ENCODE measurements around the gene GHRH.

GHRH gene

GRCh38 chr20:37290158-37290810 lies 28.7 kb upstream of the GHRH start:
- DNase-seq = no peak

DNA sequence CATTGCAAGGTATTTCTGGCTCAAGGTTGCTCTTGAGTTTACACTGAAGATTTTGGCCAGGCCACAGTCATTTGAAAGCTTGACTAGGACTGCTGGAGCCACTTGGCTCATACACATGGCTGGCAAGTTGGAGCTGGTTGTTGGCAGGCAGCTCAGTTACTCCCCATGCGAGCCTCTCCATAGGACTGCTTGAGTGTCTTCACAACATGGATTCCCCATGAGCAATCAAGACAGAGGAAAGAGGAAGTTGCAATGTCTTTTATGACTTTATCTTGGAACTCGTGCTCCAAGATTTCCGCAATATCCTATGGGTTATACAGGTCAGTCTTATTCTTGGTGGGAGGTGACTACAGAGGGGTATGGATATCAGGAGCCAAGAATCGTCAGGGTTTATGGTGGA lies 26.5 kb upstream of the GHRH start:
- DNase-seq = no peak

- no peak for DNase-seq
Measured at GRCh38 chr20:37285664-37286374, 24.2 kb upstream of the GHRH start.

DNA sequence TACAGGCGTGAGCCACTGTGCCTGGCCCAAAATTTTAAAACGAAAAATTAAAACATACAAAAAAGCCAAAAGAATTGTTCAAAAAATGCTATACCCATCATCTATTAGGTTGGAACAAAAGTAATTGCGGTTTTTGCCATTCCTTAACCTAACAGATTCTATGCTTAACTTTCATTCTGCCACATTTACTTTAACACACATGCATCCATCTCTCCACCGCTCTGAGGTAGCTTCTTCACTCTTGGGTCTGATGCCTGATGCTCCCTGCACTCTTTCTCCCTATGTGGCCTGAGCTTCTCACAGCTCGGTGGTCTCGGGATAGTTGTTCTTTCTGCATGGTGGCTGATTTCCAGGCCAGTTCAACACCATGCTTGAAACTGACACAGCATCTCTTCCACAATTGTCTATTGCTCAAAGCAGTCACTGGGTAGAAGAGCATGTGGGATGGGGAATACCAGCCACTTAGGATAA lies 23.1 kb upstream of the GHRH start:
- no peak for DNase-seq

DNA sequence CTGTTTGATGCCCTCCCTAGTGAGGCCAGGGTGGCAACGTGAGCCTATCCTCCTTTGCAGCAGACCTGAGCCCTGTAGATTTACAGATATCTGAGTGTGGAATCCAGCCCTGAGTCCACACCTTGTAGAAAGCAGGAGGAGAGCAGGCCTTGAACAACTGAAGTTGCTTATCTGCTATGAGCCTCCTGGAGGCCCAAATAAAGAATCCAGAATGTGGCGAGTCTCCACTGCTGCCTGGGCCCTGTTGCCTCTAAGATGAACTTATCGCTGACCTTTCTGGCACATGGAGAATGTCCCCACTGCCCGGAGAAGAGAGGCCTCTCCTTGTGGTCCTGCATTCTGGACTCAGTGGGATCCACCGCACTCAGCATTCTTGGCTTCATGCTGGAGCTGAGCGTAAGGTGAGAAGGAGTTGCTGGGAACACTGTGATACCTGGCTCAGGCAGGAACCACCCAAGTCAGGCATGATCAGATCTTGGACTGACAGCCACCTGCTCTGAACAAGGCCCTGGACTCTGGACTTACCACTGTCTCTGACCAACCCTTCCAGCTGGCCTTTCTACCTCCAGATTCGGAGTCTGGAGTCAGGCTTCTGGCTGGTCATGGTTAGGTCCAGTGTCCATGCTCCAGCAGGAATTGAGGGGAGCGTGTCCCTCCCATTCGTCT lies 22.0 kb upstream of the GHRH start:
- no peak for DNase-seq

- DNase-seq = no peak
Measured at GRCh38 chr20:37282556-37282955, 20.9 kb upstream of the GHRH start.

DNA sequence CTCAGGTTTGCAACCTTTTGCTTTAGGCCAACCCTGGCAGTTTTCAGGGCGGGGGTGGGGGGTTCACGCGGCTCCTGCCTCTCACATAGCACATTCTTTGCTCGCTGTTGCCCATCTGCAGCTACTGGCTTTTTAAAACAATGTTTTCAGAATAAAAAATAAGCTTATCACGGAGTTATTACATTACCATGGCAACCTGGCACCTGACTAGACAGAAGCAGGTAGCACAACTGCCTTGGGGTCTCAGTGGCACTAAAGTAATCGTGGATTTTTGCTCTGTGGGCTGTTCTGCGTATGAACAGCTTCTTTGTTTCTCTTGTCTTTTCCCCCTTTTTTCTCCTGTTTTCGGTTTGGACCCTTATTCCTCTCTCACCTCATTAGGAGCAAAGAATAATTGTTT lies 18.8 kb upstream of the GHRH start:
- DNase-seq = no peak

DNA sequence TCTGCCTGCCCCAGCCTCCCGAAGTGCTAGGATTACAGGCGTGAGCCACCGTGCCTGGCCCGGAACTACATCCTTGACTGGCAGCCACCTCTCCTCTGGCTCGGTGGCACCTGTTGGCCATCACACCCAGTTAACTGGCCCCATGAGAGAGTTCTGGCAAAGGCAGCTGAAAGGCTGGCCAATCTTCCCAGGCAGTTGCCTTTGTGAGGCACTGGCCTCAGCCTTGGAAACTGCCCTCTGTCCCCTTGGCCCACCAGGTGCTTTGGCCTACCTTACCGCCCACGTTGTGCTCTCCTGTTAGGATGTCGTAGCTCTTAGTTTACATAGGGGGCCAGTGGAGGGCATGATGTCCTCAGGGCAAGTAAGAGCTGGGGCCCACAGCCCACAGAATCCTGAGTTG lies 18.2 kb upstream of the GHRH start:
- DNase-seq = no peak

GRCh38 chr20:37278966-37279590 lies 17.5 kb upstream of the GHRH start:
- DNase-seq = no peak

DNA sequence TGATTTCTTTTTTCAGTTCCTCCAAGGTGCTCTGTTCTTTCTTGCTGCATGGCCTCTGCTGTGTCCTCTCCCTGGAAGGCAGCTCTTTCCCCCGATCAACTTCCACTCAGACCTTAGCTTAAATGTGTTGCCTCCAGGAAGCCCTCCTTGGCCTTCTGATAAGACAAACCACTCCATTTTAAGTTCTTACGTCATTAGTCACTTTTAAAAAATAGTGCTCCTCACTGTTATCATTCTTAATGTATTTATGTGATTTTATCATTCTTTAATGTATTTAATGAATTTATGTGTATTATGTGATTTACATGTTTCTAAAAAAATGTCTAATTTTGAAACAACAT lies 15.6 kb upstream of the GHRH start:
- no peak for DNase-seq

DNA sequence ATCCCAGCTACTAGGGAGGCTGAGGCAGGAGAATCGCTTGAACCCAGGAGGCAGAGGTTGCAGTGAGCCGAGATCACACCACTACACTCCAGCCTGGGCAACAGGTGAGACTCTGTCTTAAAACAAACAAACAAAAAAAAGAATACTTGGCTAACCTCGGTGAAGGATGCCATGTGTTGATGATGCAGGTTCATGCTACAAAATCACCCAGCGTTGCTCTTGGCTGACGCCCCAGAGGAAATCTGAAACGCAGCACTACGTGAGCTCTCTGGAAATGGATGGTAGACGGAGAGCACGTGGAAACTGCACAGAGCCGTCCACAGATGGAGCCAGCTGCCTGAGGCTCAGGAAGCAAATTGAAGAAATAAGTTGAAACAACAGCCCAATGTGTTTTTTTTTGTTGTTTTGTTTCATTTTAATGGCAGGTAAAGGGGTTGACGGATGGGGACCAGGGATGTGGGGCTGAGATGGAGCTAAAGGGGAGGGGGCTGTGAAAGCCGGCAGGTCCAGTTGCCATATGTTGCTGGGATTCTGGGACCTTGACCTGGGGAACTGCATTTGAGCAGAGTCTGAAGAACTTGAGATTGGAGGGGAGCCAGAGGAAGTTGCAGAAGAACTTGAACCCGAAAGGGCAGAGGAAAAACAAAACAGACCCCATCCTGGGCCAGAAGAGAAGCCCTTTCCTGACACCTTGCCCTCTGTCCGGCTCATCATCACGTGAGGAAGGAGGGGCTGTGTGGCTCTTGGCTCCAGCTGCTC lies 15.1 kb upstream of the GHRH start:
- DNase-seq = no peak

GRCh38 chr20:37274851-37275524 lies 13.4 kb upstream of the GHRH start:
- no peak for DNase-seq

DNA sequence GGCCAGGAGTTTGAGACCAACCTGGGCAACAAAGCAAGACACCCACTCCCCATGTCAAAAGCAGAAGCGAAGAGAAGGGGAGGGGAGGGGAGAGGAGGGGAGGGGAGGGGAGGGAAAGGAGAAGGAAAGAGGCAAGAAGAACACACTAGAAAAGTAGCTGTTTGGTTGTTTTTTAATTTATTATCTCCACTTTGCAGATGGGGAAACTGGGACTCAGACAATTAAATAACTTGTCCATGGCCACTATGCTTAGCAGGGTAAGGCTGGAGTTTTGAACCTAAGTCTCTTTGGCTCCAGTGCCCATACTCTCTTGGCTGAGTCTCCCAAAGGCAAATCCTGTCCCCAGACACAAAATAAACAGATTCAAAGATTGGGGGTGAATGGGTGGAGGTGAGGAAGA lies 12.4 kb upstream of the GHRH start:
- DNase-seq = no peak

- DNase-seq = no peak
Measured at GRCh38 chr20:37271421-37271768, 9.8 kb upstream of the GHRH start.

DNA sequence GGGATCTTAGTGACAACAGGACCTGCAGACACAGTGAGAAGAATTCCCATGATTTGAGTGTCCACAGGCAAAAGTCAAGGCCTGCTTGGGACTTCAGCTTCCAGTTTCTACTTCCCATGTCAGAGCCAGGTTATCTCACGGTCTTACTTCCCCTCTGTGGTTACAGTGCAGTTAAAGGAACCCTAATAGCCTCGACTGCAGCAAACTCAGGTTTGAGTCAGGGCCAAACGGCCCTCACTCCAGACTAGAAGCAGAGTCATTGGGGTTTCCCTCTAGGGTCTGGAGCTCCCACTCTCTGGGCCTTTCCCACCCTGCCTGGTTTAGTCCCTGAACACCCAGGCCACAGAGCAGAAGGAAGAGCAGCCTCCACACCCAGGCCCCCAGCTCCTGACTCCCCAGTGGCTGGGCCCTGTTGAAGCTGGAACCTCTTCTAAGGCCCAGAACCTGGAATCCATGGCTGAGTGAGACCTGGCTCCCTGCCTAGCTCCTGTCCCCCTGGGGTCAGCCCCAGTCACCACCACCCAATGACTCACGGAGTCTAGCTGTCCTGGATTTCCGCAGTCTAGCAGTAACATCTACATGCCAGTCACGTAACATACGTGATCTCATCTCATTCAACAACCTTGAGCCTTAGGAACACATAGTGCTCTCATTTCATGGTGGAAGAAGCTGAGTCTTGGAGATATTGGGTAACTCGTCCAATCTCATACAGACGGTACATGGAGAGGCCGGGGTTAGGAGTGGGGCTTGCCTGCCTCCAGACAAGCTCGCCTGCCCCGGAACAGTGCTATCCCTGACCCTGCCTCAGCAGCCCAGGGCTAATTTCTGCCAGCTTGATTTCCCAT lies 9.2 kb upstream of the GHRH start:
- no peak for DNase-seq

DNA sequence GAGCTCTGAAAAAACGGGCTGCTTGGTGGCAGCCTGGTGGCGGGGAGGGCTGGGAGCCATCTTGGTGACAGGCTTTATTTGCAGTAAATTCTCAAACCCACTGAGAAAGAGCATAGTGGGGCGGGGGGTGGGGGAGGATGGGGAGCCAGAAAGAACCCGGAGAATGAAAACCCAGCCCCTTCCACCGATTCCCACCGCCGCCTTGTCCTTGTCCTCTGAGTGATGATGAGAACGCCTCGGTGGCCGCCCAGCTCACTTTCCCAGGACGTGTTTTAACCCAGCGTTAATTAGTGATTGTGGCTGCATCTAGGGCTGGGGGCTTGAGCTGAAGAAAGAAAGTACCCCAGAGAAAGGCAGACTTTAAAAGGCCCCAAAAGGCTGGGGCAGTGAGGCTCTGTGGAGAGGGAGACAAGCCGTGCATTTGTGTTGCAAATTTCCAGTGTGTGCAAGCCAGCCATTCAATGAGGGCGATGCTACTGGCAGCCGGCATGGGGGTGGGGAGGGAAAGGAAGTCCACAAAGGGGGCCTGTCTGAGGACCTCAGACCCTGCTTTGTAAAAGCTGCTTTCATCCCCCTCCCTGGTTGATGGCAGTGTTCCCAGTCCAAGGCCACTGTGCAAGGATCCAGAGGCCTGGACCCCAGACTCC lies 6.2 kb upstream of the GHRH start:
- no peak for DNase-seq

GRCh38 chr20:37266940-37267666 lies 5.5 kb upstream of the GHRH start:
- no peak for DNase-seq

- no peak for DNase-seq
Measured at GRCh38 chr20:37265152-37265551, 3.5 kb upstream of the GHRH start.

DNA sequence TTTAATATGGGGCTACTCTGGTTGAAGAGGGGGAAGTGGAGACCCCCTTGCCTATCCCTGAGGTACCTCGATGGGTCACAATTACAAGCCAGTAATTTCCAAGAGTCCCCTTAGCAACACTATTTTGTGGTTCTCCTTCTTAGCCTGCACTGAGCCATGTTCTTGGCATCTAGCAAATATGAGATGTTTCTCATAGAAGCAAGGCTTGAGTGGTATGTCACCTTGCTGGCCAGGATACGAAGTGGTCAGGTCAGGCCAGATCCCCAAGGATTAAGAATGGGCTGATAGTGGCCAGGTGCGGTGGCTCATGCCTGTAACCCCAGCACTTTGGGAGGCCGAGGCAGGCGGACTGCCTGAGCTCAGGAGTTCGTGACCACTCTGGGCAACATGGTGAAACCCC lies 2.1 kb upstream of the GHRH start:
- no peak for DNase-seq

DNA sequence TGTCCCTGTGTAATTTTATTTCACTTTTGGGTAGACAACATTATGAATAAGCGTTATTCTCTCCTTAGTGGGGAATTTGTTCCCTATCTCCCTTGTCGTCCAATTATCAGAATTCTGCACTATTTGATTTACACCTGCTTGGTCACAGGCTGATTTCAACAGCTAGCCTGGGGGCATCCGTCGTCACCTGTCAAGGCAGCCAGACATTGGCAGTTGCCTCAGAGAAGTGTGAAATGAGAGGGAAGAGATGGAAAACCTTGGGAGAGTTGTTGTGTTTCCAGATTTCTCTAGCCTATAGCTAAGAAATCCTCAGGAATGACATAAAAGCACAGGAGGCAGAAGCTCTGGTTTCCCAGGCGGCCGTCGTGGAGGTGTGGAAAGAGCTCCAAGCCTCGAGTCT lies 891 bp upstream of the GHRH start:
- DNase-seq = no peak
